WTC11 (cell line): ENCODE measurements around the gene TWIST2.

Experiments used
- CREB1 ChIP-seq: sonication (generic); formaldehyde crosslinking; IDR thresholded peaks from 2 replicates; pipeline ENCODE4 v1.8.0; 2023; ENCODE audit warnings: mild to moderate bottlenecking, missing genetic modification reagents
- CTCF ChIP-seq: fragments of 200-600 bp; IDR thresholded peaks from 2 replicates; pipeline ENCODE4 v1.8.0; 2022; ENCODE audit warnings: antibody characterized with exemption
- FOXJ3 ChIP-seq: sonication (generic); formaldehyde crosslinking; IDR thresholded peaks from 2 replicates; pipeline ENCODE4 v1.9.0; 2021; ENCODE audit warnings: missing genetic modification reagents, mild to moderate bottlenecking, borderline replicate concordance
- KAT7 ChIP-seq: sonication (generic); formaldehyde crosslinking; IDR thresholded peaks from 2 replicates; pipeline ENCODE4 v1.8.1; 2023; ENCODE audit warnings: missing genetic modification reagents, mild to moderate bottlenecking, borderline replicate concordance
- MAX ChIP-seq: sonication (generic); formaldehyde crosslinking; IDR thresholded peaks from 2 replicates; pipeline ENCODE4 v1.8.0; 2022; ENCODE audit warnings: mild to moderate bottlenecking, missing genetic modification reagents
- MLX ChIP-seq: sonication (generic); formaldehyde crosslinking; IDR thresholded peaks from 2 replicates; pipeline ENCODE4 v1.8.1; 2023; ENCODE audit warnings: mild to moderate bottlenecking, missing genetic modification reagents, moderate library complexity
- NR1H2 ChIP-seq: sonication (generic); formaldehyde crosslinking; IDR thresholded peaks from 2 replicates; pipeline ENCODE4 v1.9.0; 2021; ENCODE audit warnings: mild to moderate bottlenecking, moderate library complexity, missing genetic modification reagents
- NR2C2 ChIP-seq: sonication (generic); formaldehyde crosslinking; IDR thresholded peaks from 2 replicates; pipeline ENCODE4 v1.8.0; 2022; ENCODE audit warnings: mild to moderate bottlenecking, missing genetic modification reagents
- PREB ChIP-seq: sonication (generic); formaldehyde crosslinking; IDR thresholded peaks from 2 replicates; pipeline ENCODE4 v1.8.1; 2022; ENCODE audit warnings: mild to moderate bottlenecking, missing genetic modification reagents, moderate library complexity, borderline replicate concordance
- SOX15 ChIP-seq: fragments of 250-450 bp; sonication (Bioruptor Pico); IDR thresholded peaks from 2 replicates; pipeline ENCODE4 v1.9.0; 2021; ENCODE audit warnings: mild to moderate bottlenecking
- SP1 ChIP-seq: sonication (generic); formaldehyde crosslinking; conservative IDR thresholded peaks from 2 replicates; pipeline ENCODE4 v1.8.1; 2022; ENCODE audit warnings: missing genetic modification reagents
- TEAD1 ChIP-seq: sonication (generic); formaldehyde crosslinking; IDR thresholded peaks from 2 replicates; pipeline ENCODE4 v1.8.0; 2022; ENCODE audit warnings: mild to moderate bottlenecking, missing genetic modification reagents
- ZNF121 ChIP-seq: sonication (generic); formaldehyde crosslinking; IDR thresholded peaks from 2 replicates; pipeline ENCODE4 v1.8.0; 2023; ENCODE audit warnings: missing genetic modification reagents

- TF ChIP-seq MAX, result no peak
- no peak for TF ChIP-seq CTCF
- no peak for TF ChIP-seq SP1 (CRISPR knock-in tag)
- TF ChIP-seq PREB (CRISPR knock-in tag), result no peak
- no peak for TF ChIP-seq TEAD1 (CRISPR knock-in tag)
- TF ChIP-seq SOX15, result no peak
- no peak for TF ChIP-seq CREB1 (CRISPR knock-in tag)
- no peak for TF ChIP-seq NR1H2 (CRISPR knock-in tag)
- no peak for TF ChIP-seq MLX (CRISPR knock-in tag)
- TF ChIP-seq ZNF121 (CRISPR knock-in tag), result no peak
- TF ChIP-seq NR2C2, result no peak
- TF ChIP-seq KAT7 (CRISPR knock-in tag), result no peak
- TF ChIP-seq FOXJ3 (CRISPR knock-in tag), result no peak
Measured at GRCh38 chr2:238948765-238949641, 101.1 kb downstream of the TWIST2 start.
